Lower lobe of right lung (tissue), 2 donors: ENCODE data around the gene SLC25A6. TPM values are rescaled to one million over a fixed set of nuclear protein-coding genes. Genes with fewer than 3 reads are reported as not detected.

Experiments used
- ATAC-seq, 2 donors: fragments of 200-7000 bp; cut with Tn5 transposase; one replicate each; pipeline ENCODE4 v1.9.1; 2020 to 2022; ENCODE audit warnings: mild to moderate bottlenecking in 2 of 2, moderate library complexity in 2 of 2
- DNase-seq: peaks from one replicate; pipeline ENCODE4 v3.0.0-alpha.2; 2020
- H3K27ac ChIP-seq: fragments of 200-600 bp; one replicate; pipeline ENCODE4 v1.8.0; 2022
- H3K27me3 ChIP-seq: fragments of 200-600 bp; one replicate; pipeline ENCODE4 v1.8.0; 2022; ENCODE audit warnings: low read depth
- H3K36me3 ChIP-seq: fragments of 200-600 bp; one replicate; pipeline ENCODE4 v1.8.0; 2022; ENCODE audit warnings: mild to moderate bottlenecking
- H3K4me1 ChIP-seq: fragments of 200-600 bp; one replicate; pipeline ENCODE4 v1.8.0; 2022
- H3K4me3 ChIP-seq: fragments of 200-600 bp; one replicate; pipeline ENCODE4 v1.8.0; 2022; ENCODE audit warnings: mild to moderate bottlenecking
- H3K9me3 ChIP-seq: fragments of 200-600 bp; one replicate; pipeline ENCODE4 v1.8.0; 2022
- CTCF ChIP-seq: fragments of 200-600 bp; IDR thresholded peaks from one replicate; pipeline ENCODE4 v1.8.0; 2022; ENCODE audit warnings: antibody characterized with exemption, mild to moderate bottlenecking
- intact Hi-C: fragments of 100-400 bp; cut with DNase I; formaldehyde crosslinking; loops from one replicate; pipeline ENCODE4 v1.11.0; 2022
- total RNA-seq: library from RNA; stranded (reverse); fragmentation: NEBNext Ultra II Directional; extraction: Animal tissue kit (Norgen Biotek cat#: 25700); gene quantifications from one replicate; pipeline ENCODE4 v1.2.1, GENCODE V29; 2021
- donor health status: DM: no; HTN: yes; CAD: no; lungs with severe emphysema.

Gene SLC25A6
- total RNA-seq, 1 donor from 2014 or later, result 335 TPM

GRCh38 chrX:1394731-1395501 is 3.0 kb upstream of the SLC25A6 start:
- H3K27me3 ChIP-seq, result no peaks in the 10 kb centered on the region
- peaks cover 26% of the 10 kb centered on the region for H3K36me3 ChIP-seq
- H3K9me3 ChIP-seq, result no peaks in the 10 kb centered on the region
- ATAC-seq (no peak), DNase-seq (peak; percentile 41)
- no peak overlapping the region for H3K27ac ChIP-seq
- intact Hi-C loops, result no loop called here
- no peak overlapping the region for H3K4me3 ChIP-seq
- H3K4me1 ChIP-seq, result peaks cover 24% of the 10 kb centered on the region
- no peak for TF ChIP-seq CTCF

- Histone ChIP-seq H3K4me1 (peaks cover 33% of the 10 kb centered on the region), H3K36me3 (peaks cover 30% of the 10 kb centered on the region), H3K9me3 (no peaks in the 10 kb centered on the region), H3K27me3 (no peaks in the 10 kb centered on the region), H3K27ac (no peak overlapping the region), H3K4me3 (peak overlapping the region; percentile 81)
- no peak for TF ChIP-seq CTCF
- intact Hi-C loops, result no loop called here
- no peak for ATAC-seq
- DNase-seq, result peak; percentile 27
Measured at GRCh38 chrX:1393871-1394615, 2.1 kb upstream of the SLC25A6 start.

GRCh38 chrX:1392376-1393068 is 609 bp upstream of the SLC25A6 start:
- no peak for DNase-seq
- intact Hi-C loops, result no loop called here
- Histone ChIP-seq H3K4me3 (peak overlapping the region; percentile 81), H3K27me3 (no peaks in the 10 kb centered on the region), H3K27ac (peak overlapping the region; percentile 99), H3K9me3 (no peaks in the 10 kb centered on the region), H3K36me3 (peaks cover 43% of the 10 kb centered on the region), H3K4me1 (peaks cover 42% of the 10 kb centered on the region)
- peak; percentile 73 to 79 for ATAC-seq
- TF ChIP-seq CTCF, result no peak

GRCh38 chrX:1391370-1391706 is 575 bp downstream of the SLC25A6 start:
- H3K4me1 ChIP-seq, result peaks cover 42% of the 10 kb centered on the region
- peak overlapping the region; percentile 81 for H3K4me3 ChIP-seq
- intact Hi-C loops, result no loop called here
- peaks cover 47% of the 10 kb centered on the region for H3K36me3 ChIP-seq
- no peaks in the 10 kb centered on the region for H3K9me3 ChIP-seq
- TF ChIP-seq CTCF, result no peak
- peak overlapping the region; percentile 99 for H3K27ac ChIP-seq
- H3K27me3 ChIP-seq, result no peaks in the 10 kb centered on the region
- ATAC-seq (no peak), DNase-seq (no peak)

GRCh38 chrX:1390621-1391369 is 1.1 kb downstream of the SLC25A6 start:
- Histone ChIP-seq H3K36me3 (peaks cover 53% of the 10 kb centered on the region), H3K27me3 (no peaks in the 10 kb centered on the region), H3K4me3 (peak overlapping the region; percentile 81), H3K9me3 (no peaks in the 10 kb centered on the region), H3K27ac (peak overlapping the region; percentile 99), H3K4me1 (peaks cover 42% of the 10 kb centered on the region)
- no peak for TF ChIP-seq CTCF
- DNase-seq (peak; percentile 47), ATAC-seq (no peak)
- intact Hi-C loops, result no loop called here
